Suprapubic skin (tissue), 4 donors: Measurements from ENCODE around the gene ARVCF. TPM values are rescaled to one million over a fixed set of nuclear protein-coding genes. Genes with fewer than 3 reads are reported as not detected.
A peak's percentile ranks its signal among the peaks of the same experiment; 100 is the strongest.

Experiments used
- DNase-seq, 2 donors: peaks; one replicate each; pipeline ENCODE4 v3.0.0-alpha.2; 2019; ENCODE audit warnings: low spot score in 2 of 2
- H3K27ac ChIP-seq: fragments of 200-600 bp; sonication (generic); one replicate; pipeline ENCODE4 v1.5.1; 2019
- H3K27me3 ChIP-seq: fragments of 200-600 bp; sonication (generic); one replicate; pipeline ENCODE4 v1.5.1; 2019
- H3K36me3 ChIP-seq: fragments of 200-600 bp; sonication (generic); one replicate; pipeline ENCODE4 v1.5.1; 2019
- H3K4me1 ChIP-seq: fragments of 200-600 bp; sonication (generic); one replicate; pipeline ENCODE4 v1.5.1; 2019
- H3K4me3 ChIP-seq: fragments of 200-600 bp; sonication (generic); one replicate; pipeline ENCODE4 v1.5.1; 2019; ENCODE audit warnings: mild to moderate bottlenecking
- H3K9me3 ChIP-seq: fragments of 200-600 bp; sonication (generic); one replicate; pipeline ENCODE4 v1.5.1; 2019
- EP300 ChIP-seq: sonication (generic); formaldehyde crosslinking; IDR thresholded peaks from one replicate; pipeline ENCODE4 v1.6.1; 2017; ENCODE audit warnings: antibody characterized with exemption
- POLR2A ChIP-seq, 2 donors: fragments of 450-650 bp; IDR thresholded peaks; one replicate each; pipeline ENCODE4 v1.6.1; 2017; ENCODE audit warnings: antibody characterized with exemption in 2 of 2, mild to moderate bottlenecking in 2 of 2, moderate library complexity in 2 of 2
- POLR2AphosphoS5 ChIP-seq, 3 donors: sonication (generic); formaldehyde crosslinking; IDR thresholded peaks; one replicate each; pipeline ENCODE4 v1.6.1; 2017; ENCODE audit warnings: antibody characterized with exemption in 3 of 3
- WGBS: methylation state at CpG from one replicate; pipeline ENCODE4 v1.1.5; 2018; 5-methylcytosine and 5-hydroxymethylcytosine counted together
- total RNA-seq, 4 donors: library from RNA; depleted of rRNA; stranded (reverse); fragments of >200 nt; gene quantifications; one replicate each; pipeline ENCODE4 v1.1.0, GENCODE V29; 2016
- TF ChIP-seq, protein P1 (sequence below), 2 donors: fragments of 200-600 bp in 1 of 2; fragments of 450-650 bp in 1 of 2; sonication (generic) in 1 of 2; IDR thresholded peaks; one replicate each; pipeline ENCODE4 v1.5.1; 2016 to 2019; ENCODE audit warnings: antibody characterized with exemption in 2 of 2, mild to moderate bottlenecking in 1 of 2, moderate library complexity in 1 of 2

The ARVCF gene
- total RNA-seq, 4 donors from 2014 or later, result 22.9 to 38.4 (median 26.0) TPM

DNA sequence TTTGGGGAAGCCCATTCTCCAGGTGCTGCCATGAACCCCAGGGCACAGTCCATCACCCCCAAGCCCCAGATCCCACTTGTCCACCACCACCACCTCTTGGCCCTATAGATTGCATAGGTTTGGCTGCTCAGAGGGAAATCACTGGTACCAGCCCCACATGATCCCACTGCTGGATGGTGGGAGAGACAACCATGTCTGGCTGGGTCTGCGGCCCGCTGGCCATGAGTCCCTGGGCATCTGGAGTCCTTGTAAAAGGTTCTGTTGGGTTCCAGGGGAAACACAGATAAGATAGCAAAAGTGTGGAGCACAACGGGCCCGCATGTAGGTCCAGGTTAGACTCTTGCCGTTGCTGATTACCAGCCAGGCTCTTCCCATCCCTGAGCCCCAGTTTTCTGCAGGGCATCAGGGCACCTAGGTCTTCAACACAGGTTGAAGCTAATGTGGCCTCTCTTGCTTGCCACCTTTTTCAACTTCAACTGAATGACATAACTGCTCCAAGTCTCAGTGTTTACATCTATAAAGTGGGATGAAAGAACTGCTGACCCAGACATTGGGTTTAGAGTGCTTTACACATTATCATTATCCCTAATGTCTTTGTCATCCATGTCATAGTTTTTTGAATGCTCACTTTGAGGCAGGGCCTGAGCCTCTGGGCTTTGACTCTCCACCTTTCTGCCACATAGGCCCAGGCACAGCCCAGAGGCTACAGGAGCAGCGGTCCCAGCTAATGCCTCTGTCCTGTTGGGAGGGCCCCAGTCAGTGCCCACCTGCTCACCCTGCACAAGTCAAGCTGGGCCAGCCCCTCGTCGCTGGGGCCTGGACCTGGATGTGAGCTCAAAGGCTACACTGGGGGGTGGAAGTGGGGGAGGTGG, 3.3 kb upstream of the ARVCF start:
- H3K4me1 ChIP-seq, result peaks cover 52% of the 10 kb centered on the region
- DNase-seq, result no peak
- WGBS, result 73% methylated on average over 8 of the region's 8 CpGs

DNA sequence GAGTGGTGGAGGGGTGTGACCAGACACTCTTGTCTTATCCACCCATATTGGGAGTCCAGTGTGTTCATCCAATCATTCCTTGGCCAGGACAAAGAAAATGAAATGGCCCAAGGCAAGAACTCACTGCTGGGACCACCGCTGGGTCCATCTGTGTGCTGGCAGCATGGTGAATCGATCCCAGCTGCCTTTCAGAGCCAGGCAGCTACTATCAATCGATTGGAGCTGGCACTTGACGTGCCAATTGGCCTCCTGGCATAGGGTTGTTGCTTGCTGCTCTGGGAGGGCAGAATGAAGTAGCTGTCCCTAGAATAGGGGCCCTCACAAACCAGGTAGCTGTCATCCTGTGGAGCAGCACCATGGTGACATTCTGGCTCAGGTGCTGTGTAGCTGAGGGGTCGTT, 1.4 kb upstream of the ARVCF start:
- H3K4me3 ChIP-seq, result no peak overlapping the region
- 100% methylated on average over 3 of the region's 5 CpGs for WGBS
- no peak for TF ChIP-seq POLR2AphosphoS5 (IDR thresholded peaks at IDR 0.05)
- TF ChIP-seq, protein P1, sequence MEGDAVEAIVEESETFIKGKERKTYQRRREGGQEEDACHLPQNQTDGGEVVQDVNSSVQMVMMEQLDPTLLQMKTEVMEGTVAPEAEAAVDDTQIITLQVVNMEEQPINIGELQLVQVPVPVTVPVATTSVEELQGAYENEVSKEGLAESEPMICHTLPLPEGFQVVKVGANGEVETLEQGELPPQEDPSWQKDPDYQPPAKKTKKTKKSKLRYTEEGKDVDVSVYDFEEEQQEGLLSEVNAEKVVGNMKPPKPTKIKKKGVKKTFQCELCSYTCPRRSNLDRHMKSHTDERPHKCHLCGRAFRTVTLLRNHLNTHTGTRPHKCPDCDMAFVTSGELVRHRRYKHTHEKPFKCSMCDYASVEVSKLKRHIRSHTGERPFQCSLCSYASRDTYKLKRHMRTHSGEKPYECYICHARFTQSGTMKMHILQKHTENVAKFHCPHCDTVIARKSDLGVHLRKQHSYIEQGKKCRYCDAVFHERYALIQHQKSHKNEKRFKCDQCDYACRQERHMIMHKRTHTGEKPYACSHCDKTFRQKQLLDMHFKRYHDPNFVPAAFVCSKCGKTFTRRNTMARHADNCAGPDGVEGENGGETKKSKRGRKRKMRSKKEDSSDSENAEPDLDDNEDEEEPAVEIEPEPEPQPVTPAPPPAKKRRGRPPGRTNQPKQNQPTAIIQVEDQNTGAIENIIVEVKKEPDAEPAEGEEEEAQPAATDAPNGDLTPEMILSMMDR (IDR thresholded peaks at IDR 0.05), result no peak
- no peak for TF ChIP-seq POLR2A (IDR thresholded peaks at IDR 0.05)
- TF ChIP-seq EP300, result no peak
- no peaks in the 10 kb centered on the region for H3K36me3 ChIP-seq
- no peaks in the 10 kb centered on the region for H3K27me3 ChIP-seq
- H3K9me3 ChIP-seq, result no peaks in the 10 kb centered on the region
- no peak for DNase-seq
- H3K4me1 ChIP-seq, result peaks cover 47% of the 10 kb centered on the region
- H3K27ac ChIP-seq, result no peak overlapping the region

More for the DNA sequence above, 3.3 kb upstream of the ARVCF start:
- TF ChIP-seq, protein P1 (IDR thresholded peaks at IDR 0.05), result no peak
- TF ChIP-seq EP300 (no peak), POLR2A (IDR thresholded peaks at IDR 0.05) (no peak), POLR2AphosphoS5 (IDR thresholded peaks at IDR 0.05) (no peak)
- H3K36me3 ChIP-seq, result peaks cover 6% of the 10 kb centered on the region
- no peak overlapping the region for H3K27ac ChIP-seq
- H3K27me3 ChIP-seq, result no peaks in the 10 kb centered on the region
- H3K9me3 ChIP-seq, result no peaks in the 10 kb centered on the region
- H3K4me3 ChIP-seq, result peak overlapping the region; percentile 81

- Histone ChIP-seq H3K9me3 (no peaks in the 10 kb centered on the region), H3K4me1 (peaks cover 43% of the 10 kb centered on the region), H3K27me3 (no peaks in the 10 kb centered on the region), H3K36me3 (no peaks in the 10 kb centered on the region), H3K27ac (no peak overlapping the region), H3K4me3 (peak overlapping the region; percentile 85)
- 54% methylated on average over 9 of the region's 9 CpGs for WGBS
- no peak for TF ChIP-seq EP300
- TF ChIP-seq, protein P1 (IDR thresholded peaks at IDR 0.05), result no peak
- no peak for TF ChIP-seq POLR2A (IDR thresholded peaks at IDR 0.05)
- no peak for TF ChIP-seq POLR2AphosphoS5 (IDR thresholded peaks at IDR 0.05)
- no peak for DNase-seq
Observed at GRCh38 chr22:20017622-20017958, 967 bp upstream of the ARVCF start.

DNA sequence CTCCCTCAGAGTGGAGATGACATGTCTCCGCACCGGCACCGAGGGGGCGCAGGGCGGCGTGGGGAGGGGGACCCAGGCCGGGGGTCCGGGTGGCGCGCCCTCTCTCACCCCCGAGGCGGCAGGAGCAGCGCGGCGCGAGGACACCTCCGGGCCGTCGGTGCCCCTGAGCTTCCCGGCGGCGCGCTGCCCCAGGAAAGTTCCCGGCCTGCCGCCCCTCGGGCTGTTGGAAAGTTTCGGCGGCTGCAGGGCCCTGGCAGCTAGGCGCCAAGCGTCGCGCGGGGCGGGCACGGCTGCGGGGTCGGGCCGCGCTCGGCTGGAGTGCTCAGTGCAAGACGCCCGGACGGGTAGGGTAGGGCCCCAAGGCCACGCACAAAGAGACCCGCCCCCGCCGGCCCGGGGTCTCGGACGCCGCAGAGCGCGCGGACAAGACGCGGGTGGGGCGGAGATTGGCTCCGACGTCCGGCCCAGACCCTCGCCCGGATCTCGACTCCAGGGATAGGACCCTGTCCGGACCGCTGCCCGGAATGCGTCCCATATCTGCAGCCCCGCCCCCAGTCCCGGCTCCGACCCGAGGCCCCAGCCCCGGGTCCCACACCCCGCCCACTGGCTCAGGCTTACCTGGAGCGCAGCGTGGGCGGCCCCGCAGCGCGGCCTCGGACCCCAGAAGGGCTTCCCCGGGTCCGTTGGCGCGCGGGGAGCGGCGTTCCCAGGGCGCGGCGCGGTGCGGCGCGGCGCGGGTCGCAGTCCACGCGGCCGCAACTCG, 471 bp downstream of the ARVCF start:
- Histone ChIP-seq H3K4me3 (peak overlapping the region; percentile 85), H3K9me3 (no peaks in the 10 kb centered on the region), H3K27me3 (no peaks in the 10 kb centered on the region), H3K4me1 (peaks cover 32% of the 10 kb centered on the region), H3K27ac (no peak overlapping the region), H3K36me3 (no peaks in the 10 kb centered on the region)
- DNase-seq, result no peak
- 5% methylated on average over 8 of the region's 101 CpGs for WGBS
- TF ChIP-seq EP300 (no peak), POLR2A (IDR thresholded peaks at IDR 0.05) (no peak), POLR2AphosphoS5 (IDR thresholded peaks at IDR 0.05) (no peak)
- TF ChIP-seq, protein P1 (IDR thresholded peaks at IDR 0.05), result no peak

DNA sequence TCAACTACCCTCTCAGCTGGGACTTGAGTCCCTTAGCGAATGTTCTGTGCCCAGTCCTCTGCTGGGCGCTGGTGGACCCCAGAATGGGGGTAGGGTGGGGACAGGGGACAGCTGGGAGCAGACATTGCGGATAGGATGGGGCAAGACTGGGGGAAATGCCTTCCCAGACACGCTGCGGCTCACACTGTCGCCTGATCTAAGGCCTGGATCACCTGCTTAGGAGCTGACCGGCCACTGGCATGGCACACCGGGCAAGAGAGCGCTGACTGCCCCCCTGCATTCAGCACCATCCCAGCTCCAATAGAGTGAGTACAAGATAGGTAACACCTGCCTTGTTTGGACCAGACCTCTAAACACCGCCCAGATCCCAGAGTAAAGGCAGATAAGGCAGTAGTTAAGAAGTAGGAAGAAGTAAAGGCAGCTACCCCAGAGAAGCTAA, 1.4 kb downstream of the ARVCF start:
- H3K36me3 ChIP-seq, result no peaks in the 10 kb centered on the region
- H3K27ac ChIP-seq, result no peak overlapping the region
- H3K4me3 ChIP-seq, result no peak overlapping the region
- no peak for DNase-seq
- H3K9me3 ChIP-seq, result no peaks in the 10 kb centered on the region
- TF ChIP-seq EP300 (no peak), POLR2A (IDR thresholded peaks at IDR 0.05) (no peak), POLR2AphosphoS5 (IDR thresholded peaks at IDR 0.05) (no peak)
- TF ChIP-seq, protein P1 (IDR thresholded peaks at IDR 0.05), result no peak
- no peaks in the 10 kb centered on the region for H3K27me3 ChIP-seq
- 94% methylated on average over 10 of the region's 10 CpGs for WGBS
- H3K4me1 ChIP-seq, result peaks cover 27% of the 10 kb centered on the region
